OCI-LY1 (cell line): Measurements from ENCODE around the gene SYNPO2.

Experiments used
- H2AFZ ChIP-seq: fragments of 200-600 bp; sonication (generic), shearing (Covaris generic); 2 replicates; pipeline ENCODE4 v1.6.0; 2014; ENCODE audit warnings: antibody characterized with exemption, mild to moderate bottlenecking, low read length
- H3F3A ChIP-seq: fragments of 200-600 bp; sonication (generic), shearing (Covaris generic); 2 replicates; pipeline ENCODE4 v1.6.0; 2014; ENCODE audit warnings: mild to moderate bottlenecking, antibody characterized with exemption, low read length, moderate library complexity; ENCODE audit not compliant: insufficient read depth
- H3K27ac ChIP-seq: fragments of 200-600 bp; sonication (generic); 2 replicates; pipeline ENCODE4 v1.5.1; 2014; ENCODE audit warnings: low read length, mixed run types, mild to moderate bottlenecking, low read depth; ENCODE audit not compliant: poor library complexity, severe bottlenecking
- H3K27me3 ChIP-seq: fragments of 200-600 bp; sonication (generic); 2 replicates; pipeline ENCODE4 v1.6.0; 2014; ENCODE audit warnings: antibody characterized with exemption, mild to moderate bottlenecking, low read length, moderate library complexity; ENCODE audit not compliant: insufficient read depth
- H3K36me3 ChIP-seq: fragments of 200-600 bp; sonication (generic); 2 replicates; pipeline ENCODE4 v1.6.1; 2014; ENCODE audit warnings: mild to moderate bottlenecking, antibody characterized with exemption, low read length, moderate library complexity, mixed read lengths; ENCODE audit not compliant: insufficient read depth
- H3K4me1 ChIP-seq: fragments of 200-600 bp; sonication (generic); 2 replicates; pipeline ENCODE4 v1.5.1; 2014; ENCODE audit warnings: mild to moderate bottlenecking, low read length, moderate library complexity; ENCODE audit not compliant: insufficient read depth, severe bottlenecking
- H3K4me2 ChIP-seq: fragments of 200-600 bp; sonication (generic), shearing (Covaris generic); 2 replicates; pipeline ENCODE4 v1.6.1; 2014; ENCODE audit warnings: low read length
- H3K4me3 ChIP-seq: fragments of 200-600 bp; sonication (generic); 2 replicates; pipeline ENCODE4 v1.5.1; 2014; ENCODE audit warnings: low read length, low read depth, mild to moderate bottlenecking, mixed read lengths; ENCODE audit not compliant: poor library complexity, severe bottlenecking
- H3K79me2 ChIP-seq: fragments of 200-600 bp; shearing (Covaris generic); 2 replicates; pipeline ENCODE4 v1.6.1; 2016; ENCODE audit warnings: mixed run types, low read length, mixed read lengths; ENCODE audit not compliant: insufficient read depth
- H3K9ac ChIP-seq: fragments of 200-600 bp; sonication (generic), shearing (Covaris generic); 2 replicates; pipeline ENCODE4 v1.6.1; 2014; ENCODE audit warnings: mild to moderate bottlenecking, low read length, mixed read lengths
- H3K9me2 ChIP-seq: fragments of 200-600 bp; sonication (generic), shearing (Covaris generic); 2 replicates; pipeline ENCODE4 v1.6.1; 2014; ENCODE audit warnings: low read depth, mild to moderate bottlenecking, low read length, mixed read lengths
- H3K9me3 ChIP-seq: fragments of 200-600 bp; shearing (Covaris generic); 2 replicates; pipeline ENCODE4 v1.6.1; 2014; ENCODE audit warnings: low read length, mixed read lengths
- H4K20me1 ChIP-seq: fragments of 200-600 bp; sonication (generic), shearing (Covaris generic); 2 replicates; pipeline ENCODE4 v1.6.0; 2016; ENCODE audit warnings: mild to moderate bottlenecking, low read length; ENCODE audit not compliant: insufficient read depth
- CTCF ChIP-seq: fragments of 200-600 bp; sonication (generic), shearing (Covaris generic); IDR thresholded peaks from 2 replicates; pipeline ENCODE4 v1.5.1; 2017; ENCODE audit warnings: mild to moderate bottlenecking, antibody characterized with exemption, low read length, moderate library complexity, mixed read lengths
- EZH2 ChIP-seq: fragments of 200-600 bp; sonication (generic), shearing (Covaris generic); IDR thresholded peaks from 2 replicates; pipeline ENCODE4 v1.8.0; 2017; ENCODE audit warnings: borderline replicate concordance, mixed run types, mild to moderate bottlenecking, antibody characterized with exemption, low read length, moderate library complexity, mixed read lengths

Gene SYNPO2

GRCh38 chr4:119049342-119049741 is 160.7 kb downstream of the SYNPO2 start:
- Histone ChIP-seq H3K36me3 (no peaks in the 10 kb centered on the region), H3K4me3 (no peak overlapping the region), H2AFZ (no peak overlapping the region), H3F3A (no peaks in the 10 kb centered on the region), H3K9me2 (no peaks in the 10 kb centered on the region), H3K27me3 (no peaks in the 10 kb centered on the region), H3K27ac (no peak overlapping the region), H4K20me1 (no peaks in the 10 kb centered on the region), H3K9ac (no peak overlapping the region), H3K4me1 (peaks cover 24% of the 10 kb centered on the region), H3K79me2 (no peaks in the 10 kb centered on the region), H3K9me3 (no peaks in the 10 kb centered on the region), H3K4me2 (no peak overlapping the region)
- TF ChIP-seq CTCF (no peak), EZH2 (no peak)

GRCh38 chr4:119050527-119051090 is 162.0 kb downstream of the SYNPO2 start:
- Histone ChIP-seq H3K9ac (no peak overlapping the region), H3K36me3 (no peaks in the 10 kb centered on the region), H3F3A (no peaks in the 10 kb centered on the region), H2AFZ (no peak overlapping the region), H3K9me2 (no peaks in the 10 kb centered on the region), H3K79me2 (no peaks in the 10 kb centered on the region), H3K4me1 (peaks cover 12% of the 10 kb centered on the region), H3K27me3 (no peaks in the 10 kb centered on the region), H3K27ac (no peak overlapping the region), H3K9me3 (no peaks in the 10 kb centered on the region), H4K20me1 (no peaks in the 10 kb centered on the region), H3K4me3 (no peak overlapping the region), H3K4me2 (no peak overlapping the region)
- TF ChIP-seq EZH2: no peak
- TF ChIP-seq CTCF: no peak

GRCh38 chr4:119053245-119053644 is 164.6 kb downstream of the SYNPO2 start:
- Histone ChIP-seq H3K36me3 (no peaks in the 10 kb centered on the region), H4K20me1 (no peaks in the 10 kb centered on the region), H3K27me3 (no peaks in the 10 kb centered on the region), H3K4me3 (no peak overlapping the region), H3F3A (no peaks in the 10 kb centered on the region), H3K27ac (no peak overlapping the region), H3K9me3 (no peaks in the 10 kb centered on the region), H3K4me2 (no peak overlapping the region), H3K9me2 (no peaks in the 10 kb centered on the region), H2AFZ (no peak overlapping the region), H3K79me2 (no peaks in the 10 kb centered on the region), H3K4me1 (no peaks in the 10 kb centered on the region), H3K9ac (no peak overlapping the region)
- no peak for TF ChIP-seq CTCF
- TF ChIP-seq EZH2: no peak
